Caco-2 (cell line): ENCODE data around the gene EEIG1. TPM values are rescaled to one million over a fixed set of nuclear protein-coding genes. Genes with fewer than 3 reads are reported as not detected.

ENCODE experiments used
- BruUV-seq: library from RNA; stranded (reverse); fragments of 400-500 nt; replicated peaks from 2 replicates; lab custom pipeline; 2021; lab: Mats Ljungman, UMichigan
- CTCF ChIA-PET: fragments of 300-600 bp; sonication (Branson Sonifier 250); formaldehyde crosslinking; loops from one replicate; lab custom pipeline; 2022; ENCODE audit warnings: antibody characterized with exemption; lab: Charles Lee
- POLR2A ChIA-PET: fragments of 300-600 bp; sonication (Branson Sonifier 250); formaldehyde crosslinking; loops from one replicate; lab custom pipeline; 2022; ENCODE audit warnings: antibody characterized with exemption; lab: Charles Lee
- DNase-seq, 2 experiments: peaks; one replicate each; pipeline versions ENCODE4 v3.0.0 to v3.0.0-alpha.2; 2020 to 2022
- H3K27me3 ChIP-seq: replicated peaks from 2 replicates; pipeline ENCODE4 v1.6.0; 2011; ENCODE audit warnings: low read length; ENCODE audit not compliant: control insufficient read depth, insufficient read depth
- H3K36me3 ChIP-seq: 2 replicates; pipeline ENCODE4 v1.5.1; 2011; ENCODE audit warnings: low read length; ENCODE audit not compliant: control insufficient read depth, insufficient read depth
- H3K4me1 ChIP-seq: fragments of 250-450 bp; sonication (Bioruptor Pico); 2 replicates; pipeline ENCODE4 v1.5.1; 2020; ENCODE audit warnings: mild to moderate bottlenecking
- H3K4me3 ChIP-seq: 2 replicates; pipeline ENCODE4 v1.5.1; 2011; ENCODE audit warnings: low read depth, mild to moderate bottlenecking, control low read depth, low read length
- H3K9me3 ChIP-seq: fragments of 250-450 bp; sonication (Bioruptor Pico); 2 replicates; pipeline ENCODE4 v1.5.1; 2020; ENCODE audit warnings: mild to moderate bottlenecking, moderate library complexity
- H3K27ac Mint-ChIP-seq: one replicate; pipeline ENCODE4 v1.8.0; 2022; ENCODE audit warnings: mixed read lengths; ENCODE audit not compliant: unreplicated experiment
- H3K27me3 Mint-ChIP-seq: one replicate; pipeline ENCODE4 v1.8.0; 2022; ENCODE audit warnings: mixed read lengths; ENCODE audit not compliant: insufficient read depth, unreplicated experiment
- H3K36me3 Mint-ChIP-seq: one replicate; pipeline ENCODE4 v1.8.0; 2022; ENCODE audit warnings: mild to moderate bottlenecking, mixed read lengths; ENCODE audit not compliant: insufficient read depth, unreplicated experiment
- H3K4me1 Mint-ChIP-seq: one replicate; pipeline ENCODE4 v1.8.0; 2022; ENCODE audit warnings: low read depth, mixed read lengths; ENCODE audit not compliant: unreplicated experiment
- H3K4me3 Mint-ChIP-seq: one replicate; pipeline ENCODE4 v1.8.0; 2022; ENCODE audit warnings: mild to moderate bottlenecking, moderate library complexity, mixed read lengths; ENCODE audit not compliant: unreplicated experiment
- H3K9me3 Mint-ChIP-seq: one replicate; pipeline ENCODE4 v1.8.0; 2022; ENCODE audit warnings: mixed read lengths; ENCODE audit not compliant: unreplicated experiment
- intact Hi-C: fragments of 100-400 bp; cut with micrococcal nuclease; formaldehyde crosslinking; loops from one replicate; pipeline ENCODE4 v1.10.0; 2022; ENCODE audit not compliant: unreplicated experiment
- total RNA-seq: library from RNA; stranded (reverse); gene quantifications from 2 replicates; pipeline ENCODE4 v1.2.3, GENCODE V29; 2022
- TF ChIP-seq, protein P1 (sequence below), 2 experiments: fragments of 200-600 bp in 1 of 2; IDR thresholded peaks; 1 replicate in 1 of 2; 2 replicates in 1 of 2; pipeline versions ENCODE4 v1.5.1 to v1.8.0; 2011 to 2022; ENCODE audit warnings: antibody characterized with exemption in 1 of 2, control low read depth in 1 of 2, inconsistent platforms in 1 of 2, low read depth in 1 of 2, low read length in 1 of 2, mild to moderate bottlenecking in 1 of 2, moderate library complexity in 1 of 2; ENCODE audit not compliant: insufficient read depth in 1 of 2, severe bottlenecking in 1 of 2, unreplicated experiment in 1 of 2

Gene EEIG1
- total RNA-seq, 1 experiment from 2014 or later = 47.1 TPM

DNA sequence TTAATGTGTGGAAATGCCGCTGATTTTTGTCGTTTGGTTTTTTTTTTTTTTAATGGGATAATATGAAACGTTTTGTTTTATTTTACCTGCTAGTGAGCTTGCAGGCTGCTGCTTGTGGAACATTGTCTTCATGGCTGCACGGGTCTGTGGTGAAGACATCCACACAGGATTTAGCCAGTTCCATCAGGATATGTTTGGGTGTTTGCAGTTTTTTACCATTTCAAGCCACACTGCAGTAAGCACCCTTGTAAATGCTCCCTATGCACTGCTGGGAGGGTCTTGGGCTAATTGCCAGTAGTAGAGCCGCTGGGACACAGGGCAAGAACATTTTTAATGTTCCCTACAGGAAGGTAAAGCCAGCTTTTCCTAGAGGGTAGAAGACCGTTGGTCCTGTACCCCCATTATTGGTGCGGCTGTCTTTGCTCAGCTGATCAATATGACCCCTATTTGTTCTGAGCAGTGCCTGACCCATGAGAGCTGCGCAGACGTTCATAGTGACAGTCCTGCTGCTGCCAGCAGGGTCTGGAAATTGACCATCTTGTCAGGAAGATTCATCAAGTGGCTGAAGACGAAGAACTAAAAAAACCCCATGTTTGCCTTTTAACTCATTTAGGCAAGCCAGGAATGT is 20.5 kb upstream of the EEIG1 start:
- Histone ChIP-seq H3K36me3 (no peaks in the 10 kb centered on the region), H3K9me3 (peaks cover 3% of the 10 kb centered on the region; the same call in 1 of the 2 replicates), H3K27me3 (no peaks in the 10 kb centered on the region), H3K4me3 (no peak overlapping the region), H3K4me1 (peaks cover 9% of the 10 kb centered on the region)
- POLR2A ChIA-PET = no interaction called here
- H3K36me3 Mint-ChIP-seq = no peaks in the 10 kb centered on the region
- peak overlapping the region; percentile 26 for H3K27ac Mint-ChIP-seq
- intact Hi-C loops = no loop called here
- TF ChIP-seq, protein P1, sequence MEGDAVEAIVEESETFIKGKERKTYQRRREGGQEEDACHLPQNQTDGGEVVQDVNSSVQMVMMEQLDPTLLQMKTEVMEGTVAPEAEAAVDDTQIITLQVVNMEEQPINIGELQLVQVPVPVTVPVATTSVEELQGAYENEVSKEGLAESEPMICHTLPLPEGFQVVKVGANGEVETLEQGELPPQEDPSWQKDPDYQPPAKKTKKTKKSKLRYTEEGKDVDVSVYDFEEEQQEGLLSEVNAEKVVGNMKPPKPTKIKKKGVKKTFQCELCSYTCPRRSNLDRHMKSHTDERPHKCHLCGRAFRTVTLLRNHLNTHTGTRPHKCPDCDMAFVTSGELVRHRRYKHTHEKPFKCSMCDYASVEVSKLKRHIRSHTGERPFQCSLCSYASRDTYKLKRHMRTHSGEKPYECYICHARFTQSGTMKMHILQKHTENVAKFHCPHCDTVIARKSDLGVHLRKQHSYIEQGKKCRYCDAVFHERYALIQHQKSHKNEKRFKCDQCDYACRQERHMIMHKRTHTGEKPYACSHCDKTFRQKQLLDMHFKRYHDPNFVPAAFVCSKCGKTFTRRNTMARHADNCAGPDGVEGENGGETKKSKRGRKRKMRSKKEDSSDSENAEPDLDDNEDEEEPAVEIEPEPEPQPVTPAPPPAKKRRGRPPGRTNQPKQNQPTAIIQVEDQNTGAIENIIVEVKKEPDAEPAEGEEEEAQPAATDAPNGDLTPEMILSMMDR (IDR thresholded peaks at IDR 0.05; ENCODE audit: insufficient read depth in 1 of 2, low read depth in 1 of 2, low read length in 1 of 2, severe bottlenecking in 1 of 2, unreplicated experiment in 1 of 2) = no peak
- H3K4me1 Mint-ChIP-seq = no peaks in the 10 kb centered on the region
- CTCF ChIA-PET = no interaction called here
- H3K27me3 Mint-ChIP-seq = no peaks in the 10 kb centered on the region
- no peak overlapping the region for H3K4me3 Mint-ChIP-seq
- no peaks in the 10 kb centered on the region for H3K9me3 Mint-ChIP-seq
- BruUV-seq = no TSS peak
- no peak for DNase-seq

- H3K36me3 Mint-ChIP-seq = no peaks in the 10 kb centered on the region
- TF ChIP-seq, protein P1 (IDR thresholded peaks at IDR 0.05; ENCODE audit: insufficient read depth in 1 of 2, low read depth in 1 of 2, low read length in 1 of 2, severe bottlenecking in 1 of 2, unreplicated experiment in 1 of 2) = no peak
- H3K27ac Mint-ChIP-seq = no peak overlapping the region
- no peak overlapping the region for H3K4me3 Mint-ChIP-seq
- Histone ChIP-seq H3K4me1 (peaks cover 9% of the 10 kb centered on the region), H3K27me3 (no peaks in the 10 kb centered on the region), H3K36me3 (no peaks in the 10 kb centered on the region), H3K4me3 (no peak overlapping the region), H3K9me3 (peaks cover 3% of the 10 kb centered on the region; the same call in 1 of the 2 replicates)
- intact Hi-C loops = no loop called here
- ChIA-PET CTCF (interaction anchor here (0.7 to 0.9 kb wide), 2 partner anchors 18 to 44 kb away, joined by 3 to 8 read pairs; no protein-coding TSS in a partner anchor), POLR2A (no interaction called here)
- BruUV-seq = no TSS peak
- no peaks in the 10 kb centered on the region for H3K4me1 Mint-ChIP-seq
- no peak for DNase-seq
- H3K9me3 Mint-ChIP-seq = no peaks in the 10 kb centered on the region
- H3K27me3 Mint-ChIP-seq = no peaks in the 10 kb centered on the region
Observed at GRCh38 chr9:127999461-127999860, 18.7 kb upstream of the EEIG1 start.

DNA sequence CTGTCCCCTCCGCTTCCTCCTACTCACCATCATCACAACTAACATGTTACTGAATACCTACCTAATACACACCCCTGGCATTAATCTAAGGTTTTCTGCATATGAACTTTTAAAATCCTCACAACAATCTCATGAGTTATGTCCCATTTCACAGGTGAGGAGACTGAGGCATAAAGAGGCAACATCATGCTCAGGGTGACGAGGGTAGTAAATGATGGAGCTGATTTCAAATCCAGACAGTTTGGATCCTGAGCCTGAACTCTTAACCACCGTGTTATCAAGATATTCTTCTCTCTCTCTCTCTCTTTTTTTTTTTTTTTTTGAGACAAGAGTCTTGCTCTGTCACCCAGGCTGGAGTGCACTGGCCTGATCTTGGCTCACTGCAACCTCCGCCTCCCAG is 12.9 kb upstream of the EEIG1 start:
- Histone ChIP-seq H3K9me3 (no peaks in the 10 kb centered on the region), H3K4me3 (no peak overlapping the region), H3K36me3 (no peaks in the 10 kb centered on the region), H3K4me1 (peaks cover 7% of the 10 kb centered on the region), H3K27me3 (no peaks in the 10 kb centered on the region)
- no peak overlapping the region for H3K4me3 Mint-ChIP-seq
- no peaks in the 10 kb centered on the region for H3K9me3 Mint-ChIP-seq
- POLR2A ChIA-PET = no interaction called here
- intact Hi-C loops = no loop called here
- H3K27me3 Mint-ChIP-seq = no peaks in the 10 kb centered on the region
- CTCF ChIA-PET = no interaction called here
- peaks cover 7% of the 10 kb centered on the region for H3K4me1 Mint-ChIP-seq
- no peaks in the 10 kb centered on the region for H3K36me3 Mint-ChIP-seq
- no peak overlapping the region for H3K27ac Mint-ChIP-seq
- no TSS peak for BruUV-seq
- TF ChIP-seq, protein P1 (IDR thresholded peaks at IDR 0.05; ENCODE audit: insufficient read depth in 1 of 2, low read depth in 1 of 2, low read length in 1 of 2, severe bottlenecking in 1 of 2, unreplicated experiment in 1 of 2) = no peak
- no peak for DNase-seq
